H1 (cell line): ENCODE results near the gene PLA2R1. TPM values are rescaled to one million over a fixed set of nuclear protein-coding genes. Genes with fewer than 3 reads are reported as not detected.

Experiments used
- polyA plus RNA-seq, 7 experiments: library from polyadenylated mRNA; depleted of rRNA in 3 of 7; stranded (reverse) in 5 of 7; unstranded in 2 of 7; fragments of >200 nt in 5 of 7; fragments of 200-250 nt in 2 of 7; gene quantifications; 1 replicate in 5 of 7; 2 replicates in 1 of 7; 4 replicates in 1 of 7; pipeline versions ENCODE4 v1.2.1 to v1.2.3, GENCODE V29; 2011 to 2013; ENCODE audit warnings: missing spikeins in 2 of 7, mixed read lengths in 2 of 7
- total RNA-seq: library from RNA; stranded (reverse); fragmentation: NEBNext Ultra II Directional; extraction: Animal tissue kit (Norgen Biotek cat#: 25700); gene quantifications from 2 replicates; pipeline ENCODE4 v1.2.1, GENCODE V29; 2021
- TF ChIP-seq, protein P1 (sequence below): fragments of 300-600 bp; sonication (generic); IDR thresholded peaks from 2 replicates; pipeline ENCODE4 v1.7.1; 2012; ENCODE audit warnings: low read length, moderate library complexity, mild to moderate bottlenecking, inconsistent platforms; ENCODE audit not compliant: insufficient replicate concordance

PLA2R1 gene
- total and polyA plus RNA-seq, 2 of the 8 experiments (the other 6 are each of a cell fraction or from before 2014, with no cell fraction given) = 0.65 to 1.5 TPM

DNA sequence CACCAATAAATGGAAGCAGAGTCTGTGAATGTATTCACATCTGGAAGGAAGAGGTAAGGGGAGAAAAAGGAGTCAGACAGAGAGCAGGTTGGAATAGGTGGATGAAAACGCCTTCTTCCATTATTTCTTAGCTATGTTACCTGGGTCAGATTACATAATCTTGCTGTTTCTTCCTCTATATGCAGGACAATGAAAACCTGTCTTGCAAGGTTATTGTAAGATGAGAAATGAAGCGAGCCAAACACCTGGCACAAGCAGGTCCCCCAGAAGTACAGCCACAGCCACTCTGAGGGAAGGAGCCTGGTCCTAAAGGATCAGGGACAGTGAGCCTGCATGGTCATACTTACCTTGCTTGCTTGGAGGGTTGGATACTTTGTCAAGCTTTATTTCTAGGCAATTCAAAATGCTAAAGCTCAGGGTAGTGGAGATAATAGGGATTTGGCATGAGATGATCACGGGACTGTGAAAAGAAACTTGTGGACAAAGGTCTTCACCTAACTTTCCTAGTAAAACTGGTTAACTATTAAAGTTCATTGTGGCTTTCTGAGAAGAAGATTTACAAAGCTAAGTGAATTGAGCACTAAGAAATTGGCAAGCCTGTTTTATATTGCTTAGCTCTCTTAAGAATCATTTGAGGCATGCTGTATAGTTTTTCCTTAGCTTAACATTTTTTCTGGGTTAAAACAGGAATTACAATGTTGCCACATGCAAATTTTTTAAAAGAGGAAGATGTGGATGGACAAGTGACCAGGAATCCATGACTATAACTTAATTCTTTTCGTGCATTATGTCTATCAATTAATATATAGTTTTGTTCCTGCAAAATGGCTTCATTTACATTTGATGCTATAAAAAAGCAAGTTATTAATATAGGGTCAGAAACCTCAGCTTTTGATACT lies 15.7 kb upstream of the PLA2R1 start (continued):
- TF ChIP-seq, protein P1, sequence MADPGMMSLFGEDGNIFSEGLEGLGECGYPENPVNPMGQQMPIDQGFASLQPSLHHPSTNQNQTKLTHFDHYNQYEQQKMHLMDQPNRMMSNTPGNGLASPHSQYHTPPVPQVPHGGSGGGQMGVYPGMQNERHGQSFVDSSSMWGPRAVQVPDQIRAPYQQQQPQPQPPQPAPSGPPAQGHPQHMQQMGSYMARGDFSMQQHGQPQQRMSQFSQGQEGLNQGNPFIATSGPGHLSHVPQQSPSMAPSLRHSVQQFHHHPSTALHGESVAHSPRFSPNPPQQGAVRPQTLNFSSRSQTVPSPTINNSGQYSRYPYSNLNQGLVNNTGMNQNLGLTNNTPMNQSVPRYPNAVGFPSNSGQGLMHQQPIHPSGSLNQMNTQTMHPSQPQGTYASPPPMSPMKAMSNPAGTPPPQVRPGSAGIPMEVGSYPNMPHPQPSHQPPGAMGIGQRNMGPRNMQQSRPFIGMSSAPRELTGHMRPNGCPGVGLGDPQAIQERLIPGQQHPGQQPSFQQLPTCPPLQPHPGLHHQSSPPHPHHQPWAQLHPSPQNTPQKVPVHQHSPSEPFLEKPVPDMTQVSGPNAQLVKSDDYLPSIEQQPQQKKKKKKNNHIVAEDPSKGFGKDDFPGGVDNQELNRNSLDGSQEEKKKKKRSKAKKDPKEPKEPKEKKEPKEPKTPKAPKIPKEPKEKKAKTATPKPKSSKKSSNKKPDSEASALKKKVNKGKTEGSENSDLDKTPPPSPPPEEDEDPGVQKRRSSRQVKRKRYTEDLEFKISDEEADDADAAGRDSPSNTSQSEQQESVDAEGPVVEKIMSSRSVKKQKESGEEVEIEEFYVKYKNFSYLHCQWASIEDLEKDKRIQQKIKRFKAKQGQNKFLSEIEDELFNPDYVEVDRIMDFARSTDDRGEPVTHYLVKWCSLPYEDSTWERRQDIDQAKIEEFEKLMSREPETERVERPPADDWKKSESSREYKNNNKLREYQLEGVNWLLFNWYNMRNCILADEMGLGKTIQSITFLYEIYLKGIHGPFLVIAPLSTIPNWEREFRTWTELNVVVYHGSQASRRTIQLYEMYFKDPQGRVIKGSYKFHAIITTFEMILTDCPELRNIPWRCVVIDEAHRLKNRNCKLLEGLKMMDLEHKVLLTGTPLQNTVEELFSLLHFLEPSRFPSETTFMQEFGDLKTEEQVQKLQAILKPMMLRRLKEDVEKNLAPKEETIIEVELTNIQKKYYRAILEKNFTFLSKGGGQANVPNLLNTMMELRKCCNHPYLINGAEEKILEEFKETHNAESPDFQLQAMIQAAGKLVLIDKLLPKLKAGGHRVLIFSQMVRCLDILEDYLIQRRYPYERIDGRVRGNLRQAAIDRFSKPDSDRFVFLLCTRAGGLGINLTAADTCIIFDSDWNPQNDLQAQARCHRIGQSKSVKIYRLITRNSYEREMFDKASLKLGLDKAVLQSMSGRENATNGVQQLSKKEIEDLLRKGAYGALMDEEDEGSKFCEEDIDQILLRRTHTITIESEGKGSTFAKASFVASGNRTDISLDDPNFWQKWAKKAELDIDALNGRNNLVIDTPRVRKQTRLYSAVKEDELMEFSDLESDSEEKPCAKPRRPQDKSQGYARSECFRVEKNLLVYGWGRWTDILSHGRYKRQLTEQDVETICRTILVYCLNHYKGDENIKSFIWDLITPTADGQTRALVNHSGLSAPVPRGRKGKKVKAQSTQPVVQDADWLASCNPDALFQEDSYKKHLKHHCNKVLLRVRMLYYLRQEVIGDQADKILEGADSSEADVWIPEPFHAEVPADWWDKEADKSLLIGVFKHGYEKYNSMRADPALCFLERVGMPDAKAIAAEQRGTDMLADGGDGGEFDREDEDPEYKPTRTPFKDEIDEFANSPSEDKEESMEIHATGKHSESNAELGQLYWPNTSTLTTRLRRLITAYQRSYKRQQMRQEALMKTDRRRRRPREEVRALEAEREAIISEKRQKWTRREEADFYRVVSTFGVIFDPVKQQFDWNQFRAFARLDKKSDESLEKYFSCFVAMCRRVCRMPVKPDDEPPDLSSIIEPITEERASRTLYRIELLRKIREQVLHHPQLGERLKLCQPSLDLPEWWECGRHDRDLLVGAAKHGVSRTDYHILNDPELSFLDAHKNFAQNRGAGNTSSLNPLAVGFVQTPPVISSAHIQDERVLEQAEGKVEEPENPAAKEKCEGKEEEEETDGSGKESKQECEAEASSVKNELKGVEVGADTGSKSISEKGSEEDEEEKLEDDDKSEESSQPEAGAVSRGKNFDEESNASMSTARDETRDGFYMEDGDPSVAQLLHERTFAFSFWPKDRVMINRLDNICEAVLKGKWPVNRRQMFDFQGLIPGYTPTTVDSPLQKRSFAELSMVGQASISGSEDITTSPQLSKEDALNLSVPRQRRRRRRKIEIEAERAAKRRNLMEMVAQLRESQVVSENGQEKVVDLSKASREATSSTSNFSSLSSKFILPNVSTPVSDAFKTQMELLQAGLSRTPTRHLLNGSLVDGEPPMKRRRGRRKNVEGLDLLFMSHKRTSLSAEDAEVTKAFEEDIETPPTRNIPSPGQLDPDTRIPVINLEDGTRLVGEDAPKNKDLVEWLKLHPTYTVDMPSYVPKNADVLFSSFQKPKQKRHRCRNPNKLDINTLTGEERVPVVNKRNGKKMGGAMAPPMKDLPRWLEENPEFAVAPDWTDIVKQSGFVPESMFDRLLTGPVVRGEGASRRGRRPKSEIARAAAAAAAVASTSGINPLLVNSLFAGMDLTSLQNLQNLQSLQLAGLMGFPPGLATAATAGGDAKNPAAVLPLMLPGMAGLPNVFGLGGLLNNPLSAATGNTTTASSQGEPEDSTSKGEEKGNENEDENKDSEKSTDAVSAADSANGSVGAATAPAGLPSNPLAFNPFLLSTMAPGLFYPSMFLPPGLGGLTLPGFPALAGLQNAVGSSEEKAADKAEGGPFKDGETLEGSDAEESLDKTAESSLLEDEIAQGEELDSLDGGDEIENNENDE = no peak
